GM21526 (cell line): ENCODE measurements around the gene NUBP2.

Experiments used
- ATAC-seq: cut with Tn5 transposase; IDR thresholded peaks from one replicate; pipeline ENCODE4 v1.9.1; 2021; ENCODE audit warnings: moderate library complexity; ENCODE audit not compliant: unreplicated experiment, low FRiP score

Gene NUBP2

DNA sequence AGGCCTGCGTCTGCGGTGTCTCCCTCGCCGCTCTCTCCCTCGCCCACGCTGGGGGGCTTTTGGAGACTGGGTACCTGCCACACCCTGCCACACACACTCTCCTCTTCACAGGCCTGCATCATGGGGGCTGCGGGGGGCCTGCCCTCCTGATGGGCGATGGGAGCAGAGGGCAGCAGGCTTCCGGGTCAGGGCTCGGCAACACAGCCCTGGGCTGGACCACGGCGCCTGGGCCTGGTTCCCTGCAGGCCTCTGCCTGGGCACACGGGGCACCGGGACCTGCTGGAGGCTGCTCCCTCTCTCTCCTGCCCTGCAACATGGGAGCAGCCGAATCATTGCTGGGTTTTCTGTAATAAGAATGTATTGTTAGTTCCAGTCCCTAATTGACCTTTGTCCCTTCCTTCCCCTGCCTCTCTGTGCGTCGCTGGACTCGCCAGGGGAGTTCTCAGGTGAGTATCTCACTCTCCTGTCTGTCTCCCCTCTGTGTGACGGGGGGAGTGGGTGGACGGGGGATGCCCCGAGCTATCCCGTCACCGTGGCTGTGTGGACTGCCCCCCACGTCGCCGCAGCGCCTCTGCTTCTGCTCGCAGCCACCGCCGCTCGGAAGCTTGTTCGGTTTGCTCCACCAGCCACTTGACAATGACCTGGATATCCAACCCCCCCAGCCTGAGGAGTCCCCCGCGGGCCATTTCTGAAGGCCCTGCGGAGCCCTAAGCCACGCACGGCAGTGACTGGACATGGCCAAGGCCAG, 24.9 kb upstream of the NUBP2 start:
- ATAC-seq: no peak

DNA sequence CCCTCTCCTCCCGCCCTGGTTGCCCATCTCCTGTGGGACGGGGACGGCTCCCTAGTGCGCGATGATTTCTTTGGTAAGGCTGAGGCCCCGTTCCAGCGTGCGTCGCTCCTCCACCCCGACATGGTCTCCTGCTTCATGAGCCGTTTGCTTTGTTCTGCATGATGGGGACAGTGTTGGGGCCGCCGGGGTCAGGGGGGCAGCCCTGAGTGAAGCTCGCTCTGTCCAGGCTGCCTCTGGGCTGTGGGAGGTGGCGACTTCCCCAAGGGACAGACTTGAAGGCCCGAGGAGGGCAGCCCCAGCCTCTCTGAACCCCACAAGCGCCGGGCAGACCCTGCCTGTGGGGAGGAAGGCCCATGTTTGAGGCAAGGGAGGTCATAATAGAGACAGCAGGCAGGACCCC, 23.8 kb upstream of the NUBP2 start:
- no peak for ATAC-seq

DNA sequence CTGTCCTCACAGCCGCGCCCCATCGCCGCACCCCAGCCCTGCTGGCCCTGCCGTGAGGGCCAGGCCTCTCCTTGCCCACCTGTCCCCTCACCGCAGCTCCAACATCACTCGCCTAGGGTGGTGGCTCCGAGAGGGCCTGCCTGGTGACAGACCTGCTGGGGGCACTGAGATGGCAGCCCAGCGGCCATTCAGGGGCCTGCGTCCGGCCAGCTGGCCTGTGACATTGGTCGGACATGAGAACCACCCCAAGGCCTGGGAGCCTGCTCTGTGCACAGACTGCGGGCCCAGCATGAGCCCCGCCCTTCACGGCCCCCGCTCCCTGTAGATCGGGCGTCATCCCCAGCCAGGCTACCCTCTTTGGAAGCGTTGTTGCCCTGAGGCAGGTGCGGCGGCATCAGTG, 23.2 kb upstream of the NUBP2 start:
- no peak for ATAC-seq

DNA sequence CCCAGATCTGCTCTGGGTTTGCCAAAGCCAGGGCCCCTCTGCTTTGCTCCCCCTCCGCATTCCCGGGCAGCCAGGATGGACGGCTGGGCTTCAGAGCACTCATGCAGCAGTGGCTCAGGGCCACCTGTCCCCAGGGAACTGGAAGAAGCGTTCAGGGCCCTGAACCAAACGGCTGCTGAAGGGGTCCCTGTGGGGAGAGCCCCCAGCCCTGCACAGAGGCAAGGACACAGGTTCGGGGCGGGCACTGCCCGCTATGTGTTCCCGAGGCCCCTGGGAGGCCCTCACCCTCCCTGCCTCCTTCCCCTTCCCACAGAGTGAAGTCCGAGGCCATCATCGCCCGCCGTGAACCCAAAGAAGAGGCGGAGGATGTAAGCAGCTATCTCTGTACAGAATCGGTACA, 21.8 kb upstream of the NUBP2 start:
- ATAC-seq: no peak

DNA sequence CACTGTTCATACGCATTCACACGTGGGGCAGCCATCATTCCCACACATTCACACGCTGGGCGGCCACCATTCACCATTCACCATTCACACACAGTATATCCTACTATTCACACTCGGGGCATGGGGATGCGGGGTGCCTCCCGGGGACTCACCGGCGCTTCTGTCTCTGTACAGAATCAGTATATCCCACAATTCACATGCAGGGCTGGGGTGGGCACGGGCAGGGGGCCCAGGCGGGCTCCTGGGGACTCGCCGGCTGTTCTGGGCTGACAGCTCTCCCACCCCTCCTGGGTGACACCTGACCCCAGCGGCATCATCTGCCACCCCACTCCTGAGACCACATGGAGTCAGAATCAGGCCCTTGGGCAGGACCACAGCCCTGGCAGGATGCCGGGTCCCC, 21.0 kb upstream of the NUBP2 start:
- no peak for ATAC-seq

DNA sequence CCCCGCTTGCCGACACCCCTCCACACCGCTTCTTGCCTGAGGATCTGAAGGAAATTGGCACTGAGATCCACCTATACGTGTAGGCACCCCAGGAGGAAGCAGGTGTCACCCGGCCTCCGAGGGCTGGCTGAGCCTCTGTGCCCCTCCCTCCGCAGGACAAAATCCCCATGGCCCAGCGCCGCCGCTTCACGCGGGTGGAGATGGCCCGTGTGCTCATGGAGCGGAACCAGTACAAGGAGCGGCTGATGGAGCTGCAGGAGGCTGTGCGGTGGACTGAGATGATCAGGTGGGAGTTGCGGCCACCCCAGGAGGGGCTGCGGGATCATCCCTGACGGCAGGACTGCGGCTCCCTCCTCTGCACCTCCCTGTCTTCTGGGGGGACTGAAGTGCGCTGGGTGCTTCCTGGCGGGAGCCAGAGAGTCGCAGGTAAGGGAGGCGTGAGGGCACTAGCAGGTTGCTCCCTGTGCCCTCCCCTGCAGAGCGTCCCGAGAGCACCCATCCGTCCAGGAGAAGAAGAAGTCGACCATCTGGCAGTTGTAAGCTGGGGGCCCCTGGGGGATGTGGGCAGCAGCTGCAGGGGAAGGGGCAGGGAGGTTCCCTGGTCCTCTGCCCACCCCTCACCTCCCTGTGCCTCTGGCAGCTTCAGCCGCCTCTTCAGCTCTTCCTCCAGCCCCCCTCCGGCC, 20.4 kb upstream of the NUBP2 start:
- no peak for ATAC-seq

DNA sequence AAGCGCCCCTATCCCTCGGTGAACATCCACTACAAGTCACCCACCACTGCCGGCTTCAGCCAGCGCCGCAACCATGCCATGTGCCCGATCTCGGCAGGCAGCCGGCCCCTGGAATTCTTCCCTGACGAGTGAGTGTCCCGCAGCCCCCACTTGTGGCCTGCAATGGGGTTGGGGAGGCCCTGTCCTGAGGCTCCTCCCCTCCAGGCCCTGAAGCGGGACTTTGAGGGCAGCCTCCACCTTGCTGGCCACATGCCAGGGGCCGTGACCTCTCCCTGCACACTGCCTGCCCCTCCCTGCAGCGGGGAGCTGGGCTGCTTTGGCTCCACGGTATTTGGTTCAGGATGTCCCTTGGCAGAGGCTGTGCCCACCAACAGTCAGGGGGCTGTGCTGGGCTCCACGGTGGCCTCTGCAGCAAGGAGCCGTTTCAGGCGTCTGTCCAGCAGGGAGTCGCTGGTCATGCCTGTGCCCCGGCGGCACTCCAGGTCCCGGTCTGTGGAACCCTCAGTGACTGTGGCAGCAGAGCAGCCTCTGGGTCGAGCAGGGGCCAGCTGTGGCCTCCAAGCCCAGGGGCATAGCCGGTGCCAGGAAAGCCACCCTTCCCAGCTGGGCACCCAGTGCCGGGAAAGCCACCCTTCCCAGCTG, 19.8 kb upstream of the NUBP2 start:
- ATAC-seq: no peak

DNA sequence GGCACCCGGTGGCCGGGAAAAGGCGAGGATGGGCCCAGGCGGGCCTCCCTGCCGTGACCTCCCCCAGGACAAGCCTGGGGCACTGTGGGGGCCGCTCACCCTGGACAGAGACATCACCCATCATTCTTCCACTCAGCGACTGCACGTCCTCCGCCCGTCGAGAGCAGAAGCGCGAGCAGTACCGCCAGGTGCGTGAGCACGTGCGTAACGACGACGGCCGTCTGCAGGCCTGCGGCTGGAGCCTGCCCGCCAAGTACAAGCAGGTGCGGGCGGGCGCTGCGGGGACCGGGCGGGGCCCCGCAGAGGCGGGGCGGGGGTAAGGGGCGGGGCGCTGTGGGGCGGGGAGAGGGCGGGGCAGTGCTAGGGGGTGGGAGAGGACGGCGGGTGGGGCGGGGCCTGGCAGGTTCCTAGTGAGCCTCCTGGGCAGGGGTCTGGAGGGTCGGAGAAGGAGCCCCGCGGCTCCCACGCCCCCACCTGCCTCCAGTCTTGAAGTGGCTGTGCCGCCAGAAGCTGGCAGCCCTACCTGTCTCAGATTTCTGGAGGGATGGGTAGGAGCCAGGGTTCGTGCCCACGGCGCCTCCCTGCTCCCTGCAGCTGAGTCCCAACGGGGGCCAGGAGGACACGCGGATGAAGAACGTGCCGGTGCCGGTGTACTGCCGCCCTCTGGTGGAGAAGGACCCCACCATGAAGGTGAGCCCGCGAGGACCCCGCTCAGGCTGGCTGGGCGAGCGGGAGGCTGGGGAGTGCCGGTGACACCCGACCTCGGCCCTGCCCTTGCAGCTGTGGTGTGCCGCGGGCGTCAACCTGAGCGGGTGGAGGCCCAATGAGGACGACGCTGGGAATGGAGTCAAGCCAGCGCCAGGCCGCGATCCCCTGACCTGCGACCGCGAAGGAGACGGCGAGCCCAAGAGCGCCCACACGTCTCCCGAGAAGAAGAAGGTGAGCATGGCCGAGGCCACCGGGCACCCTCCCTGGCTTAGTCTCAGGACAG, 18.9 kb upstream of the NUBP2 start:
- ATAC-seq: no peak

DNA sequence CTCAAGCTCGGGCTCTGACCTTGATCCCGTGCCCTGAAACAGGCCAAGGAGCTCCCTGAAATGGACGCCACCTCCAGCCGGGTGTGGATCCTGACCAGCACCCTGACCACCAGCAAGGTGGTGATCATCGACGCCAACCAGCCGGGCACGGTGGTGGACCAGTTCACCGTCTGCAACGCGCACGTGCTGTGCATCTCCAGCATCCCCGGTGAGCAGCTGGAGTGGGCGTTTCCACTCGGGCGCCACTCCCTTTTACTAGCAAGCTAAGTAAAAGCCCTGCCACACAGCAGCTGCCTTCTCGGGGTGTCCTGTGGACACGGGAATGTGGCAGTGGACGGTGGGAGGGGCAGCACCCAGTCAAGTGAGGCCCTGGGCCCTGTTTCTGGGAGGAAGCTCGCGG, 17.8 kb upstream of the NUBP2 start:
- ATAC-seq: no peak

DNA sequence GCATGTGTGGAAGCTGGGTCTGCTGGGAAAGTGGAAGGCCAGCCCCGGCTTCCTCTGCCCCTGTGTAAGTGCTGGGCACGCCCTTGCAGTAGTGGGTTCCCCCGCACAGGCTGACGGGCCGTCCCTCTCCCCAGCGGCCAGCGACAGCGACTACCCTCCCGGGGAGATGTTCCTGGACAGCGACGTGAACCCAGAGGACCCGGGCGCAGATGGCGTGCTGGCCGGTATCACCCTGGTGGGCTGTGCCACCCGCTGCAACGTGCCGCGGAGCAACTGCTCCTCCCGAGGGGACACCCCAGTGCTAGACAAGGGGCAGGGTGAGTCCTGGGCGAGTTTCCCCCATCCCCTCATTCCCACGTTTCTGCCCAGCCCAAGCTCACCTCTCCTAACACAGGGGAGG, 16.9 kb upstream of the NUBP2 start:
- no peak for ATAC-seq

DNA sequence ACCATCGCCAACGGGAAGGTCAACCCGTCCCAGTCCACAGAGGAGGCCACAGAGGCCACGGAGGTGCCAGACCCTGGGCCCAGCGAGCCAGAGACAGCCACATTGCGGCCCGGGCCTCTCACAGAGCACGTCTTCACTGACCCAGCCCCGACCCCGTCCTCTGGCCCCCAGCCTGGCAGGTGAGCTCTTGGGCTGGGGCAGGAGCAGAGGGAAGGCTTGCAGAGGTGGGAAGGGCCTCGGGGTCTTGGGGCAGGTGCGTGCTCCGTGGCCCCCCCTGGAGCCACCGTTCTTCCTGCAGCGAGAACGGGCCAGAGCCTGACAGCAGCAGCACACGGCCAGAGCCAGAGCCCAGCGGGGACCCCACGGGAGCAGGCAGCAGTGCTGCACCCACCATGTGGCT, 16.5 kb upstream of the NUBP2 start:
- no peak for ATAC-seq

DNA sequence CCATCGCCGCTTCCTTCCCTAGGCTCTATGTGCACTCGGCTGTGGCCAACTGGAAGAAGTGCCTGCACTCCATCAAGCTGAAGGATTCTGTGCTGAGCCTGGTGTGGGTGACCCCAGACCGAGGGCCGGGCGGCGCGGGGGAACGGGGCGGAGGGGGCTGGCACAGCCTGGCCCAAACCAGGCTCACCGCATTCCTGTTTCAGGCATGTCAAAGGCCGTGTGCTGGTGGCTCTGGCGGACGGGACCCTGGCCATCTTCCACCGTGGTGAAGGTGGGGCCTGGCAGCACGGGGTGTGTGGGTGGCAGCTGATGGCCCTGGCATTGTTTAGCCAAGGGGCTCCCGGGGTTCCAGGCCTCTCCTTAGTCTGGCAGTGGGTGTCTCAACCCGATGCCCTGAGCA, 16.1 kb upstream of the NUBP2 start:
- no peak for ATAC-seq

DNA sequence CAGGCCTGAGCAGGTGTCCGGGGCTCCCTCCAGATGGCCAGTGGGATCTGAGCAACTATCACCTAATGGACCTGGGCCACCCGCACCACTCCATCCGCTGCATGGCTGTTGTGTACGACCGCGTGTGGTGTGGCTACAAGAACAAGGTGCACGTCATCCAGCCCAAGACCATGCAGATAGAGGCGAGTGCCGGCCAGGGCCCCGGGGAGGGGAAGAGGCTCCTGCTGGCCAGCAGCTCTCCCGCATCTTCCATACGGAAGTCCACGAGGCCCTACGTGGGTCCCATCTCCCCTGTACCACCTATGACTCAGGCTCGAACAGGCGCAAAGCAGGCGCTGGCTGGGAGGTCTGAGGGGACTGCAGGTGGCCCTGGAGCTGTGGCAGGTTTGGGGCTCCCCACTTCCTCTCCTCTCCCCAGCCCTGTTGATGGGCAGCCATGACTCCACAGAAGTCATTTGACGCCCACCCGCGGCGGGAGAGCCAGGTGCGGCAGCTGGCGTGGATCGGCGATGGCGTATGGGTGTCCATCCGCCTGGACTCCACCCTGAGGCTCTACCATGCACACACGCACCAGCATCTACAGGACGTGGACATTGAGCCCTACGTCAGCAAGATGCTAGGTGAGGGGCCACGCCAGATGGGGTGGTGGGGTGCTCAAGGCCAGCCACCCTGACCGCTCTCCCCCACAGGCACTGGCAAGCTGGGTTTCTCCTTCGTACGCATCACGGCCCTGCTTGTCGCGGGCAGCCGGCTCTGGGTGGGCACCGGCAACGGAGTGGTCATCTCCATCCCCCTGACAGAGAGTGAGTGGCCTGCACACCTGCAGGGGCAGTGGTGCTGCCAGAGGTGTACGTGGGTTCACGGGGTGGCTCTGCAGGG, 15.4 kb upstream of the NUBP2 start:
- ATAC-seq: no peak

DNA sequence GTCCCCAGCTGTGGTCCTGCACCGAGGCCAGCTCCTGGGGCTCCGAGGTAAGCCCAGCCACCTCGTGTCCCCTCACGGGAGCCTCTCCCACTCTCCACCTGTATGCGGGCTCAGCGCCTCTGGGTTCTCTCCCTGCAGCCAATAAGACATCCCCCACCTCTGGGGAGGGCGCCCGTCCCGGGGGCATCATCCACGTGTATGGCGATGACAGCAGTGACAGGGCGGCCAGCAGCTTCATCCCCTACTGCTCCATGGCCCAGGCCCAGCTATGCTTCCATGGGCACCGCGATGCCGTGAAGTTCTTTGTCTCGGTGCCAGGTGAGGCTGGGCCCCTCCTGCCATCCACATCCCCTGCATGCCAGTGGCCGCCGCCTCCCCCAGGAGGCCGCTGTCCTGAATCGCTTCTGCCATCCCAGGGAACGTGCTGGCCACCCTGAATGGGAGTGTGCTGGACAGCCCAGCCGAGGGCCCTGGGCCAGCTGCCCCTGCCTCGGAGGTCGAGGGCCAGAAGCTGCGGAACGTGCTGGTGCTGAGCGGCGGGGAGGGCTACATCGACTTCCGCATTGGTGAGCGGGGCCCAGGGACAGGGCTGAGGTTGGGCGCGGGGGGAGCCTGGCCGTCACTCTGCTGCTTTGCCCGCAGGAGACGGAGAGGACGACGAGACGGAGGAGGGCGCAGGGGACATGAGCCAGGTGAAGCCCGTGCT, 14.5 kb upstream of the NUBP2 start:
- ATAC-seq: no peak

DNA sequence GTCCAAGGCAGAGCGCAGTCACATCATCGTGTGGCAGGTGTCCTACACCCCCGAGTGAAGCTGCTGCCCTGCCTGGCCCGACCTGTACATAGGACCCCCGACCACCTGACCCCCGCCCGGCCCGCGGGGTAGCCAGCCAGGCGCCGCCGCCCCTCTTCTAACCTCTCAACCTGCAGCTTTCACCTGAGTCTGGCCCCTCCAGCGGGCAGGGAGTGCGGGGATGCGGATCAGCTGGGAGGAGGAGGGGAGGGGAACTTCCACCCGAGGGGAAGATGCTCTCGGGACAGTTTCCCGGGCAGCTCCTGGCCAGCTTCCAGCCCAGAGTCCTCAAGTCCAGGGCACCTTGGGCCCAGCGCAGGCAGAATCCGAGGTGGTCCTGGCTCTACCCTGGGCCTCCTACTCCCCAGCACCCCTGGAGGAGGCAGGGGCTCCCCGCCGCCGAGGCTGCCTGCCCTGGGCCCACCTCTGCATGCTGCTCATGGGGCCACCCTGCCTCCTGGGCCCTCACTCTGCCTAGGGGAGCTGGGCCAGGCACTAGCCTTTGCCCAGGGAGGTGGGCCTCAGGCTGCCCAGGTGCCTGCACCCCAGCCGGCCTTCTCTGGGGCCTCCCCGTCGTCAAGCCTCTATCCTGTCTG, 13.9 kb upstream of the NUBP2 start:
- ATAC-seq: no peak

DNA sequence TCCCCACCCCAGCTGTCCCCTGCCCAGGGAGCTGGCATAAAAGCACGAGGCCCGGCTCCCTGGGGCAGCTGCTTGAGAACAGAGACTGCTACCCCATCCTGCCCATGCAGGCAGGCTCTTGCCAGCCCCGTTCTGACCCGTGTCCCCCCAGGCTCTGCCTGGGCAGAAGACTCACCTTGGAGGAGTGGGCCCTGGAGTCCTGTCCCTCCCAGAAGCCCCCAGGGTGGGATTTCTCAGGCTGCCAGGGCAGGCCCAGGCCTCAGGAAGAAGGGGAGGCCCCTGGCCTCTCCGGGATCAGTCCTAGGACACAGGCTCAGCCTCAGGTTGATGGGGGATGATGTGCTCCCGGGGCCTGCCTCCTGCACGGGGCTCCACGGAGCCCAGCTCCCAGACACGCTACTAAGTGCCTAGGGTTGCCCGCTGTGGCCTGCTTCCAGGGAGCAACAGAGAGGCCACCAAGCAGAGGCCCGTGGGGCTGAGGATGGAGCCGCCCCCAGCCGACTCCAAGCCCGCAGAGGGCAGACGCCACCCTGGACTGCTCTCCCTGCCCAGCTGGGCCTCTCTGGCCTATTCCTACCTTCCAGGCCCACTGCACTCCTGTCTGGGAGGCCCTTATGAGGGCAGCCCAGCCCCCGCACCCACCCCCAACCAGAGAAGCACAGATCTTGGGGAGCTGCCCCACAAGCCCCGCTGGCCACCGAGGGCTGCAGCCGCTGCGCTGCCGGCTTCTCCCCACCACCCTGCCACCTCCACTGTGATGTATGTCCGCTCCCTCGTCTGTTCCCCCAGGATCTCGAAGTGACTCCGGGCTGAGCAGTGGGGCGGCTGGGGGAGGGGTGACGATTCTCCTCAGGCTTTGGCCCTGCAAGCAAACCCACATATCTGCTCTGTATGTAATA, 13.1 kb upstream of the NUBP2 start:
- ATAC-seq: no peak

DNA sequence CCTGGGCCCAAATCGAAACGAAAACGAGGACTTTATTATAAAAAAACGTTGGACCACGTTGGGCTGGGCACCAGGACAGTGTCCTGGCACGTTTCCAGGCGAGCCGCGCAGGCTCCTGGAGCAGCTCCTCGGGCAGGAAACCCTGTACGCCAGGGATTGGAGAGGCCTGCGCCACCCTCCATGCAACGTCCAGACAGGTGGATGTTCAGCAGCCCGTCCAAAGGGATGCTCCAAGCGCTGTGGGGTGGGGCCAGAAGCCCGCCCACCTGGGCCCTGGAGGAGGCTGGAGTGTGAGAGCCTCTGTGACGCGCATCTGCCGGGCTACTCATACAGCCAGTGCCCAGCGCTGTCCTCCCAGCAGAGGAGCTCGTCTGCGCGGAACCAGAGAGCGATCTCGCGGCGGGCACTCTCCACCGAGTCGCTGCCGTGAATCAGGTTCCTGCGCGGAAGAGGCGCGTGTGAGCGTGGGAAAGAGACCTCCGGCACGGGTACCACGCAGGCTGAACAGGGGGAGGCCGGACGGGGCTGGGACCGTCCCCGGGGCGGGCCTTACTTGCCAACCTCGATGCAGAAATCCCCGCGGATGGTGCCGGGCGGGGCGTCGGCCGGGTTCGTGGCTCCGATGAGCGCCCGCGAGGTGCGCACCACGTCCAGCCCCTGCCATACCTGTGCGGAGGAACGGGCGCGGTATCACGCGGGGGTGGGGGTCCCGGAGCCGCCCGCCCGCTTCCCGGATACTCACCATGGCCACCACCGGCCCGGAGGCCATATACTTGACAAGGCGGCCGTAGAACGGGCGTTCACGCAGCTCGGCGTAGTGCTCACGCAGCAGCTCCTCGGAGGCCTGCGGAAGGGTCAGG, 12.2 kb upstream of the NUBP2 start:
- no peak for ATAC-seq
